ENCODE data around the gene RXRA. TPM values are rescaled to one million over a fixed set of nuclear protein-coding genes. Genes with fewer than 3 reads are reported as not detected.

RXRA gene
- total RNA-seq, 2 donors from 2014 or later, result 68.2 to 72.0 TPM

GRCh38 chr9:134291961-134292871 lies 34.0 kb upstream of the RXRA start:
- TF ChIP-seq CTCF (IDR thresholded peaks at IDR 0.05), result no peak
- H3K9me3 ChIP-seq, result no peaks in the 10 kb centered on the region
- no peaks in the 10 kb centered on the region for H3K27me3 ChIP-seq
- no peak for DNase-seq
- H3K4me3 ChIP-seq, result no peak overlapping the region
- no peak overlapping the region for H3K27ac ChIP-seq
- H3K4me1 ChIP-seq, result no peaks in the 10 kb centered on the region
- intact Hi-C loops (cut with DNase I), result no loop called here
- H3K36me3 ChIP-seq, result no peaks in the 10 kb centered on the region
- no peak overlapping the region for H3K9ac ChIP-seq (ENCODE audit: low read depth in 2 of 2, low read length in 2 of 2)

DNA sequence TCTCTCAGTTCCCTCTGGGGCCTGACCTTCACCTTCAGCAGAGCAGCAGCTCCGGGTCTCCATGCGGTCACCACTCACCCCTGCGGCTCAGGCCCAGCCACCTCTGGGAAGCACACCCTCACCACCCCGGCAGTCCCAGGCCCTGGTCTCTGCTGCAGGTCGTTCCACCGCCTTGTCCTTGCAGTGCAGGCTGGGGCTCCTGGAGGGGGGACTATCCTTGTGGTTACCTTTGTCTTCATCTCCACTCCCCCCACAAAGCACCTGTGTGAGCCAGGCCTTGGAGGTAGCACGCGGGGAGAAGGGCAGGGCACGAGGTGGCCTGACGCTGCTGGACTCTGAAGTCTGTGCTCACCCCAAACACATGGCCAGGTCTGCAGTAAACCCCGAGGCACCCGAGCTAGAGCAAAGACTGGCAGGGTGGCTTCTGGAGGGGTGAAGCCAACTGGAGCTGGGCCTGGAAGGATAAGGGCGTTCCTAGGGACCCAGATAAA lies 33.2 kb upstream of the RXRA start:
- no peak overlapping the region for H3K4me3 ChIP-seq
- no peaks in the 10 kb centered on the region for H3K9me3 ChIP-seq
- no peak for DNase-seq
- intact Hi-C loops (cut with DNase I), result no loop called here
- no peaks in the 10 kb centered on the region for H3K4me1 ChIP-seq
- H3K36me3 ChIP-seq, result no peaks in the 10 kb centered on the region
- no peak overlapping the region for H3K27ac ChIP-seq
- H3K27me3 ChIP-seq, result no peaks in the 10 kb centered on the region
- no peak overlapping the region for H3K9ac ChIP-seq (ENCODE audit: low read depth in 2 of 2, low read length in 2 of 2)
- TF ChIP-seq CTCF (IDR thresholded peaks at IDR 0.05), result no peak

- Histone ChIP-seq H3K27ac (no peak overlapping the region), H3K4me3 (no peak overlapping the region), H3K36me3 (no peaks in the 10 kb centered on the region), H3K9ac (ENCODE audit: low read depth in 2 of 2, low read length in 2 of 2) (no peak overlapping the region), H3K27me3 (no peaks in the 10 kb centered on the region), H3K9me3 (no peaks in the 10 kb centered on the region), H3K4me1 (no peaks in the 10 kb centered on the region)
- TF ChIP-seq CTCF (IDR thresholded peaks at IDR 0.05), result no peak
- DNase-seq, result no peak
- intact Hi-C loops (cut with DNase I), result no loop called here
Observed at GRCh38 chr9:134293611-134294152, 32.6 kb upstream of the RXRA start.

DNA sequence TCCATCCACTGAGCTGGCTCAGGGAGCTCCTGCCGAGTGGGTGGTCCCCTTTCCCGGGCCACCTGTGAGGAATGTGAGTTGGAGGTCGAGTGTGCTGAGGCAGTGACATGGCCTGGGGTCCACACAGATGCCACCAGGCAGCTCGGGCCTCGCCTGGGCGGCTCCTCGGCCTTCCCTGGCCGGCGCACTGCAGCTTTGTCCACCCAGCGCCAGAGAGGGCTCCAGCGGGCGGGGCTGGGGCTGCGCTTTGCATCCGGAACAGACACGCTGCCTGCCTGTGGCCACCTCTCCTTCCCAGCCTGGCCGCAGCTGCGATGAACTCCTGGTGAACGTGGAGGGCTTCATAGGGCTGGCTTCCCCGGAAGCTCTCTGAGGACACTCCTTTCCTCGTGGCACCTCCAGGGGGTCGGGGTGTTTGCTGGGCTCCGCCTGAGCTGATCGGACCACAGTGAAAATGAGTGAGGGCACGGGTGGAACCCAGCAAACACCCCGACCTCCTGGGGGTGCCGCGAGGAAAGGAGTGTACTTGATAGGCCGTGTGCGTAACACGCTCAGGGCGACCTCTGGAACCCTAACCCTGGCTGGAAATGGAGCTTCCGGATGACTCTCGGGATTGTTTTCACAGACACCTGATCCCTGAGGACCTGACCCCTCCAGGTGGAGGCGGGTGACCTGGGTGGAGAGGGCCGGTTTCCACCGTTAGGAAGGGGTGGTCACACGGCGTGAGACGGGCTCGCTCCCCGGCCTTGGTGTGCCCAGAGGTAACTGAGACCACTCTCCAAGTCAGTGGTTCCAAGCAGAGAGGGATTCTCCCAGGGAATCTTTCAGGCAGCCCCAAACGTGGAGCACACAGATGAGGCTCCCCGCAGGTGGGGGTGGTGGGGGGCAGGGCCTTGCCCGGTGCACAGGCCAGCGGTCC lies 31.8 kb upstream of the RXRA start:
- H3K27ac ChIP-seq, result no peak overlapping the region
- TF ChIP-seq CTCF (IDR thresholded peaks at IDR 0.05), result no peak
- H3K9ac ChIP-seq (ENCODE audit: low read depth in 2 of 2, low read length in 2 of 2), result no peak overlapping the region
- H3K9me3 ChIP-seq, result no peaks in the 10 kb centered on the region
- H3K4me3 ChIP-seq, result no peak overlapping the region
- no peak for DNase-seq
- intact Hi-C loops (cut with DNase I), result no loop called here
- no peaks in the 10 kb centered on the region for H3K27me3 ChIP-seq
- no peaks in the 10 kb centered on the region for H3K36me3 ChIP-seq
- no peaks in the 10 kb centered on the region for H3K4me1 ChIP-seq

DNA sequence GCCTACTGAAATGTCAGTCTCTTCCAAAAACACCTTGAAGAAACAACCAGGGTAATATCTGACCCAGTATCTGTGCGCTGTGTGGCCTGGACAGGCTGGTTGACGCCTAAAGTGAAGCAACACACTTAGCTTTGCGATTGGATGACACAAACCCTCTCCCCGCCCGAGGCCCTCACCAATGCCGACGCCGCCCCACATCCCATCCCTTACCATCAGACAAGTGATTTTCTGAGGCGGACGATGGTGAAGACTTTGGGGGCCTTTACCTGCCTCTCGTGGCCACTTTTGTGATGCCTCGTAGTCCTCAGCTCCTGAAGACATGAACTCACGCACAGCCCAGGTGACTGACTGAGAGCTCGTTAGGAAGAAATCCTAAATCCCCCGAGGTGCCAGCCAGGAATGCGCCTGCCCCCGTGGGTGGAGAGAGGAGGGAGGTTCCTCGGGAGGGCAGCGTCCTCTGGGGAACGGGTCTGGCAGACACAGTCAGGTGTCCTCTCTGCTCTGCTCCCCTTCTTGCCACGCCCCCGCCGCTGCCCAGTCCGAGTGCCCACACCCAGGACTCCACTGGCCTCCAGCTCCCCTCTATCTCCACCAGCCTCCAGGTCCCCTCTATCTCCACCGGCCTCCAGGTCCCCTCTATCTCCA lies 31.0 kb upstream of the RXRA start:
- Histone ChIP-seq H3K9ac (ENCODE audit: low read depth in 2 of 2, low read length in 2 of 2) (no peak overlapping the region), H3K4me1 (no peaks in the 10 kb centered on the region), H3K4me3 (no peak overlapping the region), H3K27me3 (no peaks in the 10 kb centered on the region), H3K36me3 (no peaks in the 10 kb centered on the region), H3K27ac (no peak overlapping the region), H3K9me3 (no peaks in the 10 kb centered on the region)
- no peak for DNase-seq
- intact Hi-C loops (cut with DNase I), result no loop called here
- no peak for TF ChIP-seq CTCF (IDR thresholded peaks at IDR 0.05)
